Midbrain (tissue), 1 donor: ENCODE measurements around the gene KCNQ4.

Source experiments
- DNase-seq: peaks from one replicate; lab custom pipeline; 2025; lab: John Stamatoyannopoulos, UW

Gene KCNQ4

DNA sequence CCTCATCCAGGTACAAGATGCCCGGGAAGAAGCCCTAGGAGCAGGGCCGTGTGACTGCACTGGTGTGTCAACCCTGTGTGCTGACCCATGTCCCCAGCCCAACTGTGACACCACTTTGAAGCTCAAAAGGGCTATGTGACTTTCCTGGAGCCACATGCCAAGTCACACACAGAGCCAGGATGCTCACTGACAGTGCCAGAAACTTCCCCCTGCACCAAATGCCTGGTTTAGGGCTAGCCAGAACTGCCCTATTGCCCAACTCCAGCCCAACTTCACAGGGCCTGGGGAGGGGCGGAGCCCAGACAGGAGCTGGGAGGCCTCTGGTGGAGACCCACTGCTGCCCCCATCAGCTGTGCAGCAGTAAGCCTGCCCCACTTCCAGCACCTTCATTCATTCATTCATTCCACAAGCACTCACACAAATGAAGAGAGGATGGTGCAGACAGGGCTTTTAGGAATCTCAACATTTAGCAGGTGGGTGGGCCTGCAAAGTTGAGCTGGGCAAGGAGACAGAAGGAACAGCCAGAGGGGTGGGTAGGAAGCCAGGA lies 36.7 kb downstream of the KCNQ4 start:
- DNase-seq = no peak

DNA sequence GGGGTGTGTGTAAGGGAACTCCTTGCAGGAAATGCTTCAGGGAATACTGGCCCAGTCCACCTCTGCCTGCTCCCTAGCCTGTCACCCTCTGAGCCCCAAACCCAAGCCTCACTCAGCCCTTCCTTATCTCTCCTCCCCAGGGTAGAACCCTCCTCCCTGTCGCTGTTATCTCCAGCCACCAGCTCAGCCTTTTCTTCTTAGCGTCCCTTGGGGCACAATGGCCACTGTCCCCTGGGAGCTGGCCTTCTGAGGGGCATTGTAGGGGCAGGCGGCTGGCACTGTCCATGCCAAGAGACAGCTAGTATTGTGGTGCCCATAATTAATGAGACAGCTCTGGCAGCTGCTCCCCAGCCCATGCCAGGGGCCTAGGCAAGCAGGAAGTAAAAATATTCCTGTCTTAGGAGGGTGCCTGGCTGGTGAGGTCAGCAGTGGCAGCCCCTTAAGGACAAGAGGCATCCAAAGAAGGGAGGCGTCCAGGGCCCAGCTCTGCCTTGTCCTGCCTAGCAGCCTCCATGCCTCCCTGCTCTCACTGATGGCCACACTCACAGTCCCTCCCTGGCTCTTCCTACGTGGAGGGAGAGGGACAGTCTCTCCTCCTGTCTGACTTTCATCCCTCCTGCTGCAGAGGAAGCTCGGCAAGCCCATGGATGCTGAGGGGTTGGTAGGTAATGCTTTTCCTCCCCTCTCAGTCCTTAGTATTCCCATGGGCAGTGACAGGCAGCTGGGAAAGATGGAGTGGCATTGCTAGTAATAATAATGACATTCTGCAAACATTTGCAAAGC lies 37.5 kb downstream of the KCNQ4 start:
- peak; percentile 78 for DNase-seq

DNA sequence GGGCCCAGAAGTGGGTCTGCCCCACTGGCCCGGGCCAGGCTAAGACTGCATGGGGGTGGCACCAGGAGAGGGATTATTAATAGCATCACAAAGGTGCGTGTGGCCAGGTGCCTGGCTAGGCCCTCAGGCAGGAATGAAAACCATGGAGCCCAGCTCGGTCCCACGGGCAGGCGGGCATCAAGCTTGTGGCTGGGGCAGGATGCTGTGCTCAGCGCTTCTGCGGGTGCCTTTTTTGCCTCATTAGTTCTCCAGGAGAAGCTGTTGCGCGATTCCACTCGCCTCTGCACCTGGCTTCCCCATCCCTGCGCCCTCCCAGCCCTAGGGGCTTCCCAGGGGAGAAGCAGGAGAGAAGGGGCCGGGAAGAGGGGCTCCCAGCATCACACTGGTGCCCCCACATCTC lies 39.3 kb downstream of the KCNQ4 start:
- no peak for DNase-seq

DNA sequence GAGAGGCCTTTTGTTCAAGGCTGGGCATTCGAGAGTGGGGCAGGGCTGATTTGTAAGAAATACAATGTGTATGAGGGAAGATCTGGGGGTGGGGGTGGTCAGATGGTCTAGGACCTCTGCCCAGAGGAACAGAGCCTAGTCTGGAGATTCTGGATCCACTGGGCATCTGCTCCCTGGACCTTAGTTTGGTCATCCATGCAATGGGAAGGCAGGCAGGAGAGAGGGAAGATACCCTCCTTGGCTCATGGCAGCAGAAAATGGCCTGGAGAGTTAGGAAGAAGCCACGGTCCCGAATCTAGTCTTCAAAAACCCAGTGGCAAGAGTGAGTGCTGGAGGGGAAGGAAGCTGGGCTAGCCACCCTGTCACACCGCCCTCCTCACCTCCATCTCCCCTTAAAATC lies 39.8 kb downstream of the KCNQ4 start:
- DNase-seq = no peak

DNA sequence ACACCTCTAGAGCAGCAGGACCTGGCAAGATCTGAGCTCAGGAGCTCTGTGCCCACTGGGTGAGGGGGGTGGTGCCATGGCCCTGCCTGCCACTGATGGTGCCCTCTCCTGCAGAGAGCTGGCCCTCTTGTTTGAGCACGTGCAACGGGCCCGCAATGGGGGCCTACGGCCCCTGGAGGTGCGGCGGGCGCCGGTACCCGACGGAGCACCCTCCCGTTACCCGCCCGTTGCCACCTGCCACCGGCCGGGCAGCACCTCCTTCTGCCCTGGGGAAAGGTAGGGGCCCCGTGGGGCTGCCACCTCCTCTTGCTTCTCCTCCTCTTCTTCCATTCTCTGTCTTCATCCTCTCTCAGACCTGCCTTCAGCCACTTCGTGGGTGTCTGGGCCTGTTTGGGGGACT lies 40.4 kb downstream of the KCNQ4 start:
- DNase-seq = no peak

DNA sequence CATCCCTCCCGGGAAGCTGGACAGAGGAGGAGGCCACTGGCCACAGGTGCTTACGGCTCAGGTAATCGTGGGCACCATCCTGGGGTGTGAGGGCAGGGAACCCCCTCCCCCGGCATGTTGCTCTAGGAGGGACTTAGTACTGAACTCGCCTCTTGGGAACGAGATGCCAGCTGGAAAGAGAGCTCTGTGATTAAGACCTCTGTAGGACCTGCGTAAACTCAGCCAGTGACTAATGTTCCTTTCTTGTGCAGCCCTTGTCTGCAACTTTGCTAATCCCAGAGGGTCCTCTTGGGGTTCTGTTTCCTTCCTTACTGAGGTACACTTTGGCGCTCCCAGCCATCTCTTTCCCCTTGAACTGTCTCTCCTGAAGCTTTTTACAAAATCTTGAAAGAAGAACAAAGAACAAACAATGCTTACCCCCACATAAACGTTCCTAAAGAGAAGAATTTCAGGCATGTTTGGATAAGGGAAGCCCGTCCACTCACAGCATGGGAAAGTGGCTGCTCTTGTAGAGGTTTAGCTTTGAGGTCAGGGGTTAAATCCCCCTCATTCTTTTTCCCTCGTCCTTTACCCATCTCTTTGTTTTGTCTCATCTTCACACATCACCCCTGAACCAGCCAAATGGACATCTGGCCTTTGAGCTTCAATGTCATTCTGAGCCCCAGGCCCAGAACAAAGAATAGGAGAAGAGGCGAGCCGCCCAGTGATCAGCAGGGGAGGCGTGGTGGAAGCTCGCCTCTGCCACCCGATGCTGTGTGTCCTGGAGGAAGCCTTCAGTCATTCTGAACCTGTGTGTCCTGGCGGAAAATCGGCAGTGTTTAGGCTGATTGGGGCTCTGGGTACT lies 41.2 kb downstream of the KCNQ4 start:
- no peak for DNase-seq

DNA sequence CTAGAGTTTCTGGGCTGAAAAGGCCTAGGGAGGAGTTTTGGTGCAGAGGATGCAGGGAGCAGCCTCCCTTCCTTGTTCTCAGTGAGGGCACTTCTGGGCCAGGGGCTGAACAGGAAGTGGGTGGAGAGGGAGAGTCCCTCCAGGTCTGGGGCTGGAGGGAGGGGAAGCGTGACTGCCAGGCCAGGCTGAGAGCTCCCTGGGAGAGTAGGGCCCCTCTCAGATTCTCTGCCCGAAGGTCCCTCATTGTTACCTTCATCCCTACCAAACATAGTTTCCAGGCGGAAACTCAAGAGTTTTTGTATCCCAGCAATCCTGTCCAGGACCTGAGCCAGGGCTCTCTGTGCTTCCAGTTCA lies 41.8 kb downstream of the KCNQ4 start:
- DNase-seq = no peak

DNA sequence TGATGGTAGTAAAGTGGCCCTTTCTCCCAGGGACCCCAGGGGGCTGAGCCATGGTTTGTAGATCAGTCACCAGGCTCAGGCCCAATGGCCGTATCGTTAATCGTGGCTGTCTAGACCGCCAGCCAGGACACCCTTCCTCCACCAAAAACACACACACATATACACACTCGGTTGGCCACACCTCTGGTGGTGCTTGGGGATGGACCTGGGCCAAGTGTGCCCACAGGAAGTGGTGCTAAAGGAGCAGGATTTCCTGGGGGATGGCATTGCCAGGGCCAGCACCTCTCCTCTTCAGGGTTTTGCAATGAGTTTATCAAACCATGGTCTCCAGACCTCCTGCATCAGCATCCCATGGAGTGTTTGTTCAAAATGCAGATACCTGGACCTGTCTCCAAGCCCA lies 42.4 kb downstream of the KCNQ4 start:
- DNase-seq = no peak

DNA sequence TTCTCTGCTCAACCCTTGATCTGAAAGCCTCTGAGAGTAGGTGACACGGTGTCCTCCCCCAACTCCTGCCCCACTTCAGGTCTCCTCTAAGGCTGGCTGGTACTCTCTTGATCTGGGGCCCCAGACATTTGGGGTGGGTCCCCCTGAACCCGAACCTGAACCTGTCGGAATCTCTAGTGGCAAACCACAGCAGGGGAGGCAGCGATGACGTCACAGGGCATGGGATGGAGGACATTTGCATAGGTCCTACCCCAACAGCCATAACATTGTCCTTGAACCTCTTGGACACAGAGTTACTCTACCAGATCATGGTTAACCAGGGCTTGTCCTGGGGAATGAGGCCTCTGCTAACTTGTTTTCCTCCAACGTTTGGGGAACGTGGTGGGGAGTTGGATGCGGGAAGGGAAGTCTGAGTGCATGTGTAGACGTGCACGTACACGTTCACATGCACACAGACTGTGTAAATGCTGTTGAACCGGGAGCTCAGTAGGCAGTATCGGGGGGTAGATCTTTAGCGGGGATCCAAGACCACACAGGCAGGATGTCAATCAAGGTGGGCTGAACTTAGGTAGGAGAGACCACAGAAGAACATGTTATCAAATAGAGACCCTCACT lies 46.2 kb downstream of the KCNQ4 start:
- DNase-seq = no peak

DNA sequence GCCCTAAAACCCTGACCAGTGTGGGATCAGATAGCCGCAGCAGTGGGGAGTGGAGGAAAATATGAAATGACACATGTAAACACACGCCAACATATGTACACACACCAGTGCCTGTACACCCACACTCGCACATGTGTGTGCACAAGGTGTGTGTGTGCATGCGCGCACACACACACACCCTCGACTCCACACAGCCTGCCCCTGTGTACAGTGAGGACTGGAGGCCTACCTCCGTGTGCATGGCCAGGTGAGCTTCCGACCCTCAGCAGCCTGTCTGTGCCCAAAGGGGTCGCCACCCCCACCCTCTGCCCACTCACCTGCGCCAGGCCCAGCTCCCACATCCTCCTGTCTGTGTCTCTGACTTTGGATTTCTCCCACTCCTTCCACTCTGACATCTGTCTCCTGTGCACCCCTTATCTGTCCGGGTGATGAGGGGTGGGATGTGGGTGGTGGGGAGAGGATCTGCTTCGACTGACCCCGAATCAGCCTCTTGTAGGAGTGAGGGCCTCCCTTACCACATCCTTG lies 46.9 kb downstream of the KCNQ4 start:
- no peak for DNase-seq

DNA sequence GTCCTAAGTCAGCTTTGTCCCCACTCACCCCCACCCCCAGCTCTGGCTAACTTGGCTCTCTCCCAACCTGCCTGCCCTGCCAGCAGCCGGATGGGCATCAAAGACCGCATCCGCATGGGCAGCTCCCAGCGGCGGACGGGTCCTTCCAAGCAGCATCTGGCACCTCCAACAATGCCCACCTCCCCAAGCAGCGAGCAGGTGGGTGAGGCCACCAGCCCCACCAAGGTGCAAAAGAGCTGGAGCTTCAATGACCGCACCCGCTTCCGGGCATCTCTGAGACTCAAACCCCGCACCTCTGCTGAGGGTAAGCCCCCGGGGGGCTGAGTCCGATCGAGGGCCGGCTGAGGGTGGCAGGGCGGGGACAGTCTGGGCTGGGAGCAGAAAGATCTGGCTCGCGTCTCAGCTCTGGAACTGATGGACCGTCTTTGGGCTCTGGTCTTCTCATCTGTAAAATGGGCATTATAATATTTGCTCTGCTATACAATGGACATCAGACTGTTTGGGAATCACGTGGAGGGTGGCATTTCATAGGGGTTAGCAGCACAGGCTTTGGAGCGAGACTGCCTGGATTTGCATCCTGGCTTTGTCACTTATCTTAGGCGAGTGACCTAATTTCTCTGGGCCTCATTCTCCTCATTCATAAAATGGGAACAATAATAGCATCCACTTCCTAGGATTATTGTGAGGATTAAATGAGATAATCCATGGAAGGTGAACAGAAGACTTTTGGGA lies 47.6 kb downstream of the KCNQ4 start:
- no peak for DNase-seq

DNA sequence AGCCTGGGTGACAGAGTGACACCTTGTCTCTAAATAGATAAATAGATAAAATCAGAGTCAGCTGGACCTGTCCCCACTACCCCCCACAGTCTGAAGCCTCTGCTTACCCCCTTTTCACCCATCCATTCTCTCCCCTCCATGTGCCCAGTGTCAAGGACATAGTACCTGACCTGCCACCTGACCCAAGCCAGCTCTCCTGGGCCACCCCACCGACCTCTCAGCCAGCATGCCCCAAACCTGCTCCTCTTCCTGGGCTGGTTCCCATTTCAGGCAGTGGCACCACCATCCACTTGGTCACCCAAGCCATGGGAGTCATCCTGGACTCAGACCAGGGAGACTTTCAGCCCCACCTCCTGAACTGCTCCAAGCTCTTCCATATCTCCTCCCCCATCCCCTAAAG lies 50.4 kb downstream of the KCNQ4 start:
- DNase-seq = no peak

DNA sequence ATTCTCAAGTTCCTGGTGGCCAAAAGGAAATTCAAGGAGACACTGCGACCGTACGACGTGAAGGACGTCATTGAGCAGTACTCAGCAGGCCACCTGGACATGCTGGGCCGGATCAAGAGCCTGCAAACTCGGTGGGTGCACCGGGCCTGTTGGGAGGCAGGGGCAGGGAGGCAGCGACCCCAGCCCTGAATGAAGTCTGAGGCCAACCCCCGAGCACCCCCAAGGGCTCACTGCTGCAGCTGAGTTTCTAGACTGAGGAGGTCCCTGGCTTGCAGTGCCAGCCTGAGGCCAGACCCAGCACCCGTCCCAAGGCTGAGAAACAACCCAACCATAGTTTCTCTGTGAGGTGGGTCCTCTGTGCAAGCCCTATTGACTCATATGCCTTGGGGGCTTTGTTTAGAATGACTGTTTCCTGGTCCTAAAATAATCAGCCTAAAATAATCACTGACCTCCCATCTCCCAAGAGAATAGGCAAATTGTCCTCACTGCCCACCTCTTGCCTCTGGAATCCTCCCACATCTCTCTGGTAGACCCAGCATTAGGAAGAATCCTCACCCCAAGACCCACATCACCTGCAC lies 51.5 kb downstream of the KCNQ4 start:
- DNase-seq = no peak

DNA sequence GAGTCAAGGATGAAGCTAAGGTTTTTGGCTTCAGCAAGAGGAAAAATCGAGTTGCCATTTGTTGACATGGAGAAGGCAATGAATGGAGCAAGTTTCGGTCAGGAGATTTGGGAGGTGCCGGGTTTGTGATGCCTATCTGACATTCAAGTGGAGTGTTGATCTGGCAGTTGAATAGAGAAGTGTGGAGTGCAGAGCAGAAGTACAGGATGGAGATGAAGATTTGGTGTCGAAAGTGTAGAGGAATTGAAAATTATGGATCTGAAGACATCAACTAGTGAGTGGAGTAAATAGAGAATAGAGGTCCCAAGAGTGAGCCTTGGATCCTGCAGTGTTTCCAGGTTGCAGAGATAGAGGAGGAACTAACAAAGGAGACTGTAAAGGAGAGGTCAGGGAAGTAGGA lies 52.7 kb downstream of the KCNQ4 start:
- no peak for DNase-seq

DNA sequence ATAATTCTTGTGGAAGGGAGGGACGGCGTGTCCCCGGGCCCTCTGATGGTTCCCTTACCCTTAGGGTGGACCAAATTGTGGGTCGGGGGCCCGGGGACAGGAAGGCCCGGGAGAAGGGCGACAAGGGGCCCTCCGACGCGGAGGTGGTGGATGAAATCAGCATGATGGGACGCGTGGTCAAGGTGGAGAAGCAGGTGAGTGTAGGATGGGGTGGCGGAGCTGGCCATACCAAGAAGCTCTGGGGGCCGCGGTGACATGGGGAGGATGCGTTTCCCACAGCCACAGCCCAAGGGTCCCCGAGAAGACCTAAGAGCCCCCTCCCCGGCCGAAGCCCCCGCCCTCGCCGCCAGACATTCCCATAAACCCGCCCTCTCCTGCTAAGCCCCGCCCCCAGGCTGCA lies 54.0 kb downstream of the KCNQ4 start:
- DNase-seq = no peak

DNA sequence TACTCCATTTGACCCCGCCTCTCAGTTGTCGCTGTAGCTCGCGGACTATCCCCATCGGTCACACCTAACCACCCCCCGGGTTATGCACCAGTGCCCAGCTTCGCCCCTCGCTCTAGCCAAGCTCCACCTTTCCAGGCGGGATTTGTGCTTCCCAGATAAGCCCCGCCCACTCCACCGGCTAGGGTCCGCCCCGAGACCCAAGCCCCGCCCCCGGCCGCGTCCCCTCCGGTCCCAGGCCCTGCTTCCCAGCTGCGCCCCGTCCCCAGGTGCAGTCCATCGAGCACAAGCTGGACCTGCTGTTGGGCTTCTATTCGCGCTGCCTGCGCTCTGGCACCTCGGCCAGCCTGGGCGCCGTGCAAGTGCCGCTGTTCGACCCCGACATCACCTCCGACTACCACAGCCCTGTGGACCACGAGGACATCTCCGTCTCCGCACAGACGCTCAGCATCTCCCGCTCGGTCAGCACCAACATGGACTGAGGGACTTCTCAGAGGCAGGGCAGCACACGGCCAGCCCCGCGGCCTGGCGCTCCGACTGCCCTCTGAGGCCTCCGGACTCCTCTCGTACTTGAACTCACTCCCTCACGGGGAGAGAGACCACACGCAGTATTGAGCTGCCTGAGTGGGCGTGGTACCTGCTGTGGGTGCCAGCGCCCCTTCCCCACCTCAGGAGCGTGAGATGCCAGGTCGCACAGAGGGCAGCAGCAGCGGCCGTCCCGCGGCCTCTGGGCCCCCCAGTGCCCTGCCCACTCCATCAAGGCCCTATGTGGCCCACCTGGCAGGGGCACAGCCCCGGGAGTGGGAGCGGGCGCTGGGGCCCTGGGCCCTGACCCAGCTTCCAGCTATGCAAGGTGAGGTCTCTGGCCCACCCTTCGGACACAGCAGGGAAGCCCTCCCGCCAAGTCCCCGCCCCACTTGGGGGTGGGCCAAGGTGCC lies 54.7 kb downstream of the KCNQ4 start:
- DNase-seq = no peak

DNA sequence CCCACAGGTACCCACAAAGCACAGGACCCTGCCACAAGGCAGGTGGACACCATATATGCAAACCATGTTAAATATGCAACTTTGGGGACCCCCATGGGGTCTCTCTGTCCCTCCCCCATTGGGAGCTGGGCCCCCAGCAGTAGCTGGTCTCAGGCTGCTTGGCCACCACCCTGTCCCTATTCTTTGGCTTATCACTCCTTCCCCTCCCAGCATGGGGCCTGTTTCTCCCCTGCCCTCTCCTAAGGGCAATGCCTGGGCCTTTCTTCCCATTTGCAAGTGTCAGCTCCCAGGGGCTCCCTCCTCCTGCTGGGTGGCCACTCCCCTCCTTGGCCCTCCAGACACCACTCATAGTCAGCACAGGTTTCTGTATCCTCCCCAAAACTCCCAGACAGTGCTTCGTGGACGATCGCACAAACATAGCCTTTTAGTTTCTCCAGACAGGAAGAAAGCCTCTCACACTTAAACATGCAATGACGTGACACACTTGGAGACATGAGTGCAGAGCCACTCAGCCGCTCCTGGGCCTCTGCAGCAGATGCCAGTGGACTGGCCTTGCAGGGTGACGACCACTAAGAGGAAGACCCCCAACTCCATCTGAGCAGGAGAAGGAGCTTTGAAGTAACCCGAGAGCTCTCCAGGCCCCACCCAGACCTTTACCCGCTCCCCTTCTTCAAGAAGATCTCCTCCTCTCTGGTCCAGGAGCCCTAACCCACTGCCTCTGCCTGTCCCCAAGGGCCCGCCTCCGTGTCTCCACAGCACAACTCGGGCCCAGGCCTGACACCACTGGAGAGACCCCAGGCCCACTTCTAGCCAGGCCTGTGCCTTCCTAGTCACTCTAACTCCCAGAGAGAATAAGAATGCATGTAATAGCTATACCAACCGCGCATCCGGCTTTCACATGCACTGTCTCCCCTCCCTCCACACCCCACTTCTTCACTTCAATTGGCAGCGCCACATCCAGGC lies 55.7 kb downstream of the KCNQ4 start:
- no peak for DNase-seq

DNA sequence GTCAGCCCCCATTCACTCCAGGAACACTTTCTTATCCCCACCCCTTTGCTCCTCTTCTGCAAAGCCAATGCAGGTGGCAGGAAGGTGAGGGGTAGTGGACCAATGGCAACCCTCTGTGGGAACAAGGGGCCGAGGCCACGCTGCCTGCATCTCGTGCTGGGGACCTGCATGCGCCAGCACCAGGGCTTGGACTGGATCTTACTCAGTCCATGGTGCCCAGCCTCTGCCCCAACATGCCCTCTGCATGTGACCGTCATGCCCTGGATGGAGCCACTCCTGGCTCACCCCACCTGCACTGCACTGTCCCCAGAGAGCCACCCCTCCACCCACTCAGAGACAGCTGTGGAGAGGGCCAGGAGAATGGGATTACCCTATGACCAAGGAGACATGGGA lies 56.4 kb downstream of the KCNQ4 start:
- DNase-seq = no peak
